ENCODE measurements around the gene CDH22. TPM values are rescaled to one million over a fixed set of nuclear protein-coding genes. Genes with fewer than 3 reads are reported as not detected.
A peak's percentile ranks its signal among the peaks of the same experiment; 100 is the strongest.

The CDH22 gene
- polyA plus RNA-seq, 5 donors, result 0.04 to 0.12 (median 0.06) TPM

GRCh38 chr20:46323557-46323956, 15.3 kb upstream of the CDH22 start:
- no peak for DNase-seq

GRCh38 chr20:46322641-46323040, 14.3 kb upstream of the CDH22 start:
- no peak for DNase-seq

- no peak for DNase-seq
Observed at GRCh38 chr20:46317685-46318177, 9.4 kb upstream of the CDH22 start.

DNA sequence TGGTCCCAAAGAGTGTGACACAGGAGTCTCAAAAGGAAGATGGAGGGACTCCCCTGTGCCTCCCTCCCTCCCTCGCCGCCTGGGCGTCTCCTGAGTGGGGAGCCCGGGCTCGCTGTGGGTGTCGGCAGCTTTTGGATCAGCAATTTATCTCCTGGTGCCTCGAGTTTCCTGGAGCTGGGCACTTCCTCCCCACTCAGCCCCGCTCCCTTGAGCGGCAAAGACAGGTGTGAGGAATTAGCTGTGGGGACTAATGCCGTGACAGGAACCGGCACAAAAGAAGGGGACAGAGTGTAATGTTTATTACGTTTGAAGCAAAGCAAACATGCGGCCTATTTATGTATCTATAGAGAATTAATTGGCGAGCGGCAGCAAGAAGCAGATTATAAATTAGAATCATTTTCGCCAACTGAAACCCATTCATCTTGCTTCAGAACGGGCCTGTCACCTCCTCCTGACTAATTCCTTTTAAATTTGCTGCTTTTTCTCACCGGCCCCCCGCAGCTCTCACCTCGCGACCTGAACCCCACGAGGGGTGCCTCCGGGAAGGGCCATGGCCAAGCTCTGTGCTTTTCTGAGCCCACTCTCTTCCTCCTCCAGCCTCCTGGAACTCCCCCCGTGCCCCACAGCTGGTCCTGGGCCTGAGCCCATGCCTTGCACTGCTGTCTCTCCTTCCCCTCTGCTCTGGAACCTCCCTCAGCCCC, 8.8 kb upstream of the CDH22 start:
- no peak for DNase-seq

GRCh38 chr20:46315311-46315710, 7.0 kb upstream of the CDH22 start:
- DNase-seq, result no peak

- DNase-seq, result no peak
Observed at GRCh38 chr20:46312945-46313861, 4.9 kb upstream of the CDH22 start.

GRCh38 chr20:46312075-46312944, 4.0 kb upstream of the CDH22 start:
- DNase-seq, result no peak

GRCh38 chr20:46311719-46312074, 3.4 kb upstream of the CDH22 start:
- DNase-seq, result no peak

GRCh38 chr20:46311039-46311650, 2.8 kb upstream of the CDH22 start:
- DNase-seq, result no peak

DNA sequence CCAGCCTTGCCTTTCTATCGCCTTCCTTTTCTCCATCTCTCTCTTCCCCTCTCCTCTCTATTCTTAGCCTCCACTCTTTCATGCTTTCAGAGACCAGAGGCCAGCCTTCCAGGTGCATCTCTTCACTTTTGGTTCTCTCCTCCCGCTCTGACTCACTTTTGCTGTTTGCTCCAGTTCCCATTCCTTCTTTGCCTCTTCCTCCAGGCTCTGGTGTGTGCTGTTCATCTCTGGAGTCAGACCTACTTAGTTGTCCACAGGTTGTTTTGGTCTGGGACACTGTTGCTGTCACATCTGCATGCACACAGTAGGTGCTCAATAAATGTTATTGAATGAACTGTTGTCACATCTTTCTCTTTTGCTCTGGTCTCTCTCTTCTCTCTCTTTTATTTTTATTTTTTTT, 1.6 kb upstream of the CDH22 start:
- no peak for DNase-seq

DNA sequence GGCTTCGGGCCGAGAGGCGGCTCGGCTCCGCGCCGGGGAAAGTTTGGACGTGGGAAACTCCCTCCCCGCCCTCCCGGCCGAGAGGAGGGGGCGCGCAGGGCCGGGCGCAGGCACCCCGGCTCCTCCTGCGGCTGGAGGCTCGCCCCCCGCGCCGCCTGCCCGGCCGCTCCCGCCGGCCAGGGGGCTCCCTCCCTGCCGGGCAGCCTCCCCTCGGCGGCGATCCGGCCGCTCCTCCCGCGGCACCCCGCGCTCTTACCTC, 370 bp downstream of the CDH22 start:
- DNase-seq, result no peak

DNA sequence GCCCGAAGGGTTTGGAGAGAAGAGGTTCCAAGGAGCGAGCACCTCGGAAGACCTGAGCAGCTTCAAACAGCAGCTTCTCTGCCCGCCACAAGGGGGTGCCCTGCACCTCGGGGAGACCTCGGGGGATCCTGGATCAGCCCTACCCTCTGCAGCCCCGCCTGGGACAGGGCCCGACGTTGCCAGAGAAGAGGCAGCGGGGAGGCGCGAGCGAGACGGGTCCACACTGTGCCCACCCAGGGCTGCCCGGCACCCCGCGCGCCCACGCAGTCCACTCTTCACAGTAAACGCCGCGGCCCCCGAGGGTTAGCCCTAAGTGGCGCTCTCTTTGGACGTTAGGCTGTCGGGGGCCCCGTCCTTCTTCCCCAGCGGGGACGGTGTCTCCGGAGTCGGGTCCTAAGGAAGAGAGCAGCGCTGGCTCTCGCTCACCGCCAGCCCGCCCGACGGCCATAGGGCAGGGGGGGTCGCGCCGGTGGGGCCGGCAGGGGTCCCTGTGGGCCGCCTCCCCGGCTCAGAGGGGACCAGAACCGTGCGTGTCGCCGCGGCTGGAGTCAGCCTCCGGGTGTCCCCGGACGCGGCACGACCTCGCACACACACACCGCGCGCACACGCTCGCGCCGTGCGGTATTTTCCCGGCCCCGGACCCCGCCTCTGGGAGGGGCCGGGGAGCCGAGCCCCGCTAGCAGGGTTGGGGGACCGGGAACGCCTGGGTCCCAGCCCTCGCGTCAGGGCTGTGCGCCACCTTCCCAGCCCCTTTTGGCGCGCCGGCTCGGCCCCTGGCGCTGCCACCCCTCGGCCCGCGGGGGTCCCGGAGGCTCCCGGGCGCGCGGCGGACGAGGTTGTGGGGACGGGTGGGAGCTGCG, 929 bp downstream of the CDH22 start:
- no peak for DNase-seq

- no peak for DNase-seq
Observed at GRCh38 chr20:46306743-46307138, 1.6 kb downstream of the CDH22 start.

DNA sequence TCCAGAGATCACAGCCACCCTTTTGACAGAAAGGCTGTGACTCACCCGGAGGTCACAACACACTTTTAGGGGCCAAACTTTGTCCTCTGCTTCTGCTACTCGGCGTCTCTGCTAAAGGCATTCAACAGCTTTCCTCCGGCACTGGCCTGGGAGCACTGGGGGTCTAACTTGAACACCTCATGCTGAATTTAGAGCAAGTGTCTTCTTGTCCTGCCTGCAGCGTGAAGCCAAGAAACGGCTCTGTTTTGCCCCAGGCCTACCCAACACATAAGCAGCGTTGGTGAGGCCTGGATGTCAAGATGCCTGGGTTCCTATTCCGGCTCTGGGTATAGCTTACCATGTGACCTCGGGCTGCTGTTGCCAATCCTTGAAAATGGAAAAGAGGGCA, 2.3 kb downstream of the CDH22 start:
- DNase-seq, result no peak

DNA sequence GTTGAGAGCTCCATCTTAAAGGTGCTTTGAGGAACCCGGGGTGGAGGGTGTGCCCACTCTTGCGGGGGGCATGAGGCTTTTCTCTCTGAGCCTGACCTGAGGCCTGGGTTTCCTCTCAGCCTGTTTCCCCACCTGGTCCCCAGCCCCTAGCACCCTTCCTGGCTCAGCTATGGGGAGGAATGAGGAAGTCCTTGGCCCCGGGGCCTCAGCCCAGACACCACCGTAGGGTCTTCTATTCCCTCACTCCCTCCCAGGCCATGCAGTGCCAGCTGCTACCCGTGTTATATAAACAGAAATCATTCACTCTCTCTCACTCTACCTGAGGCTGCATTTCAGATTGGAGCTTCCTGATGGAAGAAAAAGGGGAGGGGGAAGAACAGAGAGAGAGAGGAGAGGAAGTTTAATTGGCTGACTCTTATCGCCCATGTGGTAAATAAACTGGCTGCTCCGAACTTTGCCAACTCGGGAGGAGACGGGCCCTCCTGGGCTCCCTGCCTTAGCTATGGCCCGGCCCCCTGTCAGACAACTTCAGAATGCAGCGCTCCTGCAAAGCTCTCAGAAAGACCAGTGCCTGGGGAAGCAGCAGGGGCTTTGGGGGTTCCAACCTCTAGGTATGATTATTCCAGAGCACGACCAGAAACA, 2.8 kb downstream of the CDH22 start:
- no peak for DNase-seq

DNA sequence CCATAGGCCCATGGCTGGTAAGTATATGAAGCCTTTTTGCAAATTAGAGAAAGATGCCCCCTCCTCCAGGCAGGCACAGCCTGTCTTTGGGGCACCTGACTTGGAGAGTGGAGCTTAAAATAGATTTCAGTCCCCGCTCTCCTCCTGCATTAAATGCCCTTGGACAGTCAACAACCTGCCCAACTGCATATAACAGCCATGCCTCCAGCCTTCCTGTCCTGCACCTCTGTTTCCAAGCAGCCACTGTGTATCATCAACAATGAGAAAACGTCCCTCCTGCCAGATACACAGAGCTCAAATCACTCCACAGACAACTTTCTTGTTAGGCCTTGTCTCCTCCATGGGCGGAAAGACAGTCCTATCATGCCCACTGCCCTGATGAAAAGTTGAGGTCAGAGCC, 3.4 kb downstream of the CDH22 start:
- no peak for DNase-seq

- DNase-seq, result no peak
Observed at GRCh38 chr20:46304361-46304760, 3.9 kb downstream of the CDH22 start.

- no peak for DNase-seq
Observed at GRCh38 chr20:46303176-46303956, 4.9 kb downstream of the CDH22 start.

DNA sequence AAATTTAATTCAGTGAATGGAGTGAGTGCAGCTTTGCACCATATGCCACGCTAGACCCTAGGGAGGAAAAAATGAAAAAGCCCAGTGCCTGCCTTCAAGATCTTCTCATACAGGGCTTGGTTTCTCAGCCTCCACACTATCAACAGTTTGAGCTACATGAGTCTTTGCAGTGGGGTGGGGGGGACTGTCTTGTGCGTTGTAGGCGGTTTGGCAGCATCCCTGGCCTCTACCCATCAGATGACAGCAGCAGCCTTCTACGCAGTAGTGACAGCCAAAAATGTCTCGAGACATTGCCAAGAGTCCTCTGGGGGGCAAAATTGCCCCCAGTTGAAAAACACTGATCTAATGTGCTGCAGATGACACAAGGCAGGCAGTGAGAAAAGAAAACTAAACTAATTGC, 6.2 kb downstream of the CDH22 start:
- peak in 1 of 2 donors; percentile 22 for DNase-seq

DNA sequence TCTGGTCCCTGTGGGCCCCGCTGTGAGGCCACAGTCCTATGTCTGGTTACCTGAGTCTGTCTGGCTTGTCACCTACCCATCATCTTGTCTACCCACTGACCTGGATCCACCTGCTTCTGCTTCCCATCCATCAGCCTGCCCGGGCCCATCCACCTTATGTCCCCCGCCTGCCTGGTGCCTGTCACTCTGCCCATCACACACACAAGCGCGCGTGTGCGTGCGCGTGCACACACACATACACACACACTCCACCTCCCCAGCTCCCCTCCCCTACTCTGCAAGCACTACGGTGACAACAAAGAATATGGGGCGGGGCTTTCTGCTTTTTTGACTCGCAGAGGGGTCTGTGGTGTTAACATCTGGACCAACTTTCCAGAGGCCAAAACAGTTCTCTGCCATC, 8.0 kb downstream of the CDH22 start:
- no peak for DNase-seq

All from right lung (tissue), 5 donors.